Activated T-cell treated with anti-CD3 and anti-CD28 coated beads for 4 hours (primary cell): ENCODE results near the gene AP2A2.
"Not testable (repeated sequence)": the region's sequence is repeated elsewhere in the genome, so short reads cannot be mapped to it uniquely, and the experiment has no call there.

Experiments
- DNase-seq: peaks from one replicate; pipeline ENCODE4 v3.0.0-alpha.2; 2020

Gene AP2A2

DNA sequence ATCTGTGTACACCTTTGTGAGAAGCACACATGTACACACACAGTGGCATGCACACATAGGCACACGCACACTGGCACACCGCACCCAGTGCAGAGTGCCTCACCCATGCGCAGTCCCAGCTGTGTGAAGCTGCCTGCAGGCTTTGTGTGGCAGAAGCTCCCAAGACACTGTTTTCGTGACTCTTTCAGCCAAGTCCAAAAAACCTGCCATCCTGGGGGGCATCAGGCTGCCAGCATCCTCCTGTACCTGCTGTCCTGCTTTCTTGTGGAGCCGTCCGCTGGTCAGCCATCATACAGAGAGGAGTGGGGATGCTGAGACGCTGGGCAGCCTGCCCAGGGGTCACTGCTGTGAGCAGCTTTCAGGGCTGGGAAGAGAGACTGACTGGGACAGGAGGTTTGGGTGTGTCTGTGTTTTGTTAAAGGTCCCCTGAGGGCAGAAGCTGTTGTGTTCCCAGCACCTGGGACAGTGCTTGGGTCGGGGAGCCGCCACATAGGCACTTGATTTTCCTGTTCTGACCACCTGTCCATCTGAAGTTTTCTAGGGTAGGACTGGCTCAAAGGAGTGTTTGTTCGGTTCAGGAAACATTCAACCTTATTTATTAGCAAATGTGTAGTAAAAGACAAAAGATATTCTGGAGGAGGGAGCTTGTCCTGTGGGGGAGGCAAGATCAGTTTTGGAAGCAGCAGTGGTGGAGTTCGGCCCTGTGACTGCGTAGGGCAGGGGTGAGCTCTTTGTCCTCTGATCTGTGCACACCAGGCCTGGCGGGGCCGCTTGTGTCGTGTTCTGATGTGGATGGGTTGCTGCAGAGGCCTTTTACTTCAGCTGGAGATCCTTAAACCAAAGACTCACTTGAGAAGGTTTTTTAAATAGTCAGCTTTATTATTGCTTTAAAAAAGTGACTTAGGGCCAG, 29.7 kb downstream of the AP2A2 start:
- no peak for DNase-seq

DNA sequence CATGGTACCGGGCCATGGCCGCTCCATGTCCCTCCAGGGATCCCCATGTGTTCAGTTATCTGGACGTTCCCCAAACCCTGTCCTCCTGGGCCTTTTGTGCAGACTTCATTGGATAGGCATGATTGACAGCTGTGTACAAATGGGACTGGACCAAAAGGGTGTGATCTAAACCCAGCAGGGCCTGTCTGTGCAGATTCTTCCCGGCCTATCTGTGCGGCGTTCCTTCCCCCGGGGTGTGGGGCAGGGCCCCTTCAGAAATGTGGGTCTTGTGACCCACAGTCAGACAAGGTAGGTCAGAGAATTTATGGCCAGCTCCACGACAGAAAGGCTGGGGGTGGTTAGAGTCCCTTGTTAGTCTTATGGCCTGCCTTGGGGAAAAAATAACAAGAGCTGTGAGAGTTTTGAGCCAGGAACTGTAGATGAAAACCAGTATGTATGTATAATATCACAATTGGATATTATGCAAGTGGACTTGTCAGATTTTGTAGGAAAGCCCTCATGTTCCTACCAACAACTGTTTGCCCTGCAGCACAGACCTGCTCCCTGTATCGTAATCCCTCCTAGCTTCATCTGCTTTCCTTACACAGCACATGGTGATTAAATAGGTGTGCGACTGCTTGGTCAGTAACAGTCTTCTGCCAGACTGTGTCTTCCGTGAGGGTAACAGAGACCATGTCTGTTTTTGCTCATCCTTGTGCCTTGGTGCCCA, 31.7 kb downstream of the AP2A2 start:
- DNase-seq, result no peak

DNA sequence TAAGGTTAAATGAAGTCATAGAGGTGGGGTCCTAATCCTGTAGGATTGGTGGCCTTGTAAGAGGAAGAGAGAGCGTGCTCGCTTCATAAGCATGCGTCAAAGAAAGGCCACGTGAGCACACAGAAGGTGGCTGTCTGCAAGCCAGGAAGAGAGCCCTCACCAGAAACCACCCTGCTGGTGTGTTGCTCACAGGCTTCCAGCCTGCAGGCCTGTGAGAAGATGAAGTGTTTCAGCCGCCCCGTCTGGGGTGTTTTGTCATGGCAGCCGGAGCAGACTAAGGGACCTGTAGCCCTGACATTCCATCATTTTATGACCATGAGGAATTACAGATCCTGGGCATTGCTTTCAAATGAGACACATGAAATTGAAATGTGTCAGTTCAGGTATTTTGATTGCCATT, 32.4 kb downstream of the AP2A2 start:
- DNase-seq, result no peak

- no peak for DNase-seq
These were observed 33.4 kb downstream of the AP2A2 start for GRCh38 chr11:959027-959426.

DNA sequence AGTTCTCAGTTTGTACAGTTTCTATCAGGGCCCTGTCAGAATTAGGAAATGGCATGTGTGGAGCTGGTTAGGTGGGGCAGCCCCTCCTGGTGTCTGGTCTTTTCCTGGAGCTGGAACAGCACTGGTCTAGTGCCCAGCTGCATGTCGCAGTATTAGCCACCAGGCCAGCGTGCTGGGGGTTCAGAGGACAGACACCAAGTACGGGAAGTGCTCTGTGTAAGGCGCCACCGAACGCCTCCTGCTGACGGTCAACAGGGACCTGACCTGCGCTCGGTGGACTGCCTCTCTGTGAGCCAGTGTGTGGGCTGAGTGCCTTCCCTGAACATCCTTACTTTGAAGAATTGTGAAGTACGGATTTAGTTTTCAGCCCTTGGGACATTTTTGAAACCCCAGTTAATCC, 33.9 kb downstream of the AP2A2 start:
- no peak for DNase-seq

- not testable (repeated sequence) for DNase-seq
These were observed 35.7 kb downstream of the AP2A2 start for GRCh38 chr11:961310-961920.

- no peak for DNase-seq
These were observed 36.3 kb downstream of the AP2A2 start for GRCh38 chr11:961921-962320.

DNA sequence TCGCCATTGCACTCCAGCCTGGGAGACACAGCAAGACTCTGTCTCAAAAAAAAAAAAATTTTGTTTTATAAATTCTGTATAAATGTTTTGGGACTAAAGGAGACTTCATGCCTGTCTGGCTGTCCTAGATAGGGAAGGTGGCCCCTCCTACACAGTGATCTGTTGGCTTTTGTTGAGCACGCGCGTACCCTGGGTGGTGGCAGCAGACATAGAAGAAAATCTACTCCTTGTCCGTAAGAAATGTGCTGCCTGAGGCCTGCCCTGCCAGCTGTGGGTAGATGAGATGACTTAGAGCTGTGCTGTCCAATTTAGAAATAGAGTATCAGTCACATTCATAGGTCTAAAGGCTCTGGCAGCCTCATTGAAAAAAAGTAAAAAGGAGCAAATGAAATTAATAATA, 37.0 kb downstream of the AP2A2 start:
- DNase-seq, result no peak

- DNase-seq, result no peak
These were observed 38.2 kb downstream of the AP2A2 start for GRCh38 chr11:963852-964251.

DNA sequence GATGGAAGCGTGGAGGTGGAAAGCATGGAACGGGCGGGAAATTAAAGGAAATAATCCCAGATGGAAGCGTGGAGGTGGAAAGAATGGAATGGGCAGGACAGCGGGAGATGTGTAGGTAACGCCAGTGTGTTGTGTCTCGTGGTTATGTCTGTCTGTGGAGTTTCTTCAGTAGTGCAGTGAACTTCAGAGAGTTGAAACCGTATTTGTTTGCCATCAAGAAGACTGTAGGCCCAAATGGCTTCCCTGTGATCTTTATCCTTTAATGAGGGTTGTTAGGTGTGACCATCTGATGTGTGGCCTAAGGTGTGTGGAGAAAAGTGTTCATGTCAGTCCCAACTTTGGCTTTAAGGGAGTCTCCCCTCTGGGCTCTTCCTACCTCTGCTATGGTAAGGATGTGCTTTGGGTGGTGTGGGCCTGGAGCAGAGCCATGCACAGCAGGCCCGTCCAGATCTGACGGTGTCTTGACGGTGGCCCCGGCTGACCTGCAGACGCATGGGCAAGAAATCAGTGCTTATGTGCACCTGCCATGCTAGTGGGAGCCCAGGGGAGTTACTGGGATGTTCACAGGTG, 39.6 kb downstream of the AP2A2 start:
- DNase-seq, result no peak

GRCh38 chr11:967995-968751, 42.5 kb downstream of the AP2A2 start:
- DNase-seq, result no peak

DNA sequence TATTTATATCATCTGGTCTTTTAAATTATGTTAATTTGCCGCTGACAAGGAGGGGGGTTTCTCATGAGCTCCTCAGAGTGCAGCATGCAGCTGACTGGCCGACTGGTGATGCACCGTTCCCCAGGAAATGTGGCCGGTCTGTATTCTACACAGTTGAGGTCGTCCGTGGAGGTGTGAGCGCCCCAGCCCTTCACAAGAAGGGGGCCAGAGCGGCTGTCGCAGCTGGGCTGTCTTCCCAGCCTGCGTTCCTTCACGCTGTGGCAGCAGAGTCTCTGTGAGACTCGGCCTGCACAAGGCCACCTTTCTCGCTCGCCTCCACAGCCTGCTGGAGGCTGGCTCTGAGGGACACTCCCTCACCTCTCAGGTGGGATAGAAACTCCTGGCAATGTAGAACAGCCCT, 43.2 kb downstream of the AP2A2 start:
- DNase-seq, result no peak

DNA sequence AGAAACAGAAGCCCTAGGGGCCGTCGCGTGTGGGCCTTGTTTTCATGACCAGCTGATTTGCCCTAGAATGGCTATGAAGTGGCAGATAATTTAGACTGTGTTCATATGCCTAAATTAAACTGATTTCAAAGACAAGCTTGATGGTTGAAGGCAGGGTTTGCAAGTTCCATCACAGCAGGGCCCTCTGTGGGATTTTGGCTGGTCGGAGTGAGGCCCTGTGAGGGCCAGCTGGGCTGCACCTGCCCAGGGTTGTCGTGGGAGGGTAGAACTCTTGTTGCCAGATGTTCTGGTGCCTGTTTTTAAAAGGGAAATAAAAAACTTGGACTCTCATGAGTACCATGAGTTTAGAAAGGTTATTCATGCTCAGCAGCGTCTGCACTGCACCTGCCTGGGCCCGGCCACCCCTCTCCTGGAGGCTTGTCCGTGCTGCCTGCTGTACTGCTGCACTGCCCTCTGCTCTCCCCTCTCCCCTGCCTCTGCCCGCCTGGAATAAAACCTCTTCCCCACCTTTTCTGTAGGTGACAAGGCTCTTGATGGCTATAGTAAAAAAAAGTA, 44.1 kb downstream of the AP2A2 start:
- DNase-seq, result no peak

GRCh38 chr11:970319-970871, 44.7 kb downstream of the AP2A2 start:
- DNase-seq, result no peak

DNA sequence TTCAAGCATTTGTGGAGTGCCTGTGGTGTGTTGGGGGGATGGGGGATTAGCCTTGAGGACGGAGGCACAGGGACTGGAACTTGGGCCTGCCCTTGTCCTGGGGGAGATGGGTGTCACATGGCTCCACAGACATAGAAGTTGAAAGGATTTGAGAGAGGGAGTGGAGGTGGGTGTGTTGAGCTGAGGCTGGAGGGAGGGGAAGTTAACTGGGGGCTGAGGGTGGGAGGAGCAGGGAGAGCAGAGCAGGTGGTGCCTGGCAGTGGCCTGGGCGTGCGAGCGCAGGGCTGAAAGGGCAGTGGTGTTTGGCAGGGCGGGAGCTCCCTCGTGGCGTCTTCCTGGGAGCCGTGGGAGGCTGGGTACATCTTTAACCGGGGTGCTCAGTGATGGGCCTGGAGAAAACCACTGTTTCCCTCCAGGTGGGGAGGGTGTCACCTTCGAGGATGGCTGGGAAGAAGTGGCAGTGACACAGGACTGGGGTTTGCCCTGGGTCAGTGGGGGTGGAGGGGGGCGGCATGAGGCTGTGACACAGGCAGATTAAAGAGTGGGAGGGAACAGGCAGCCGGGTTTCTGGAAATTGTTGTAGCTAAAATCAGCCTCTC, 45.5 kb downstream of the AP2A2 start:
- no peak for DNase-seq

- DNase-seq, result no peak
These were observed 46.2 kb downstream of the AP2A2 start for GRCh38 chr11:971731-972365.

DNA sequence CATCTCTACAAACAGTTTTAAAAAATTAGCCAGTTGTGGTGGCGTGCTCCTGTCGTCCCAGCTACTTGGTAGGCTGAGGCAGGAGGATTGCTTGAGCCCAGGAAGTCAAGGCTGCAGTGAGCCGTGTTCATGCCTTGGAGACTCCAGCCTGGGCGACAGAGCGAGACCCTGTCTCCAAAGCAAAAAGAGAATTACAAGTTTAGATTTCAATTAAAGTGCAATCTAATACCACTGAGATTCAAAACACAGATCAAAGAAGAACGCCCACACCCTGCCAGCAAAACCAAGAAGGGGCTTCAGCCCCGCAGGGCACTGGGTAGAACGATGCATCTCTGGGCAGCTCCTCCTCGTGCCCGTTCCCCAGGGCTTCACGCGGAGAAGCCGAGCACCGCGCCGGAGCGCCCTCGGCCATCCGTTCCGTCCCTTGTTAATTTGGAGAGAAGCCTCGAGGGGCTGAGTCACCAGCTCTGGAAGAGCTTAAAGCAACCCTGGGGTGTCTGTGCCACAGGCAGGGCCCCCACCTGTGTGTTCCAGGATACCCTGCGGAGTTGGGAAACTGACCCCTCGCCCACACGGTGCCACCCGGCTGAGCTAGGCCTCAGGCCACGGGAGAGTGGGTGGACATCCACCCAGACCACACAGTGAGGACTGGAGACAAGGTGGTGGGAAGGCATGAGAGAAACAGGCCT, 47.0 kb downstream of the AP2A2 start:
- DNase-seq, result no peak

DNA sequence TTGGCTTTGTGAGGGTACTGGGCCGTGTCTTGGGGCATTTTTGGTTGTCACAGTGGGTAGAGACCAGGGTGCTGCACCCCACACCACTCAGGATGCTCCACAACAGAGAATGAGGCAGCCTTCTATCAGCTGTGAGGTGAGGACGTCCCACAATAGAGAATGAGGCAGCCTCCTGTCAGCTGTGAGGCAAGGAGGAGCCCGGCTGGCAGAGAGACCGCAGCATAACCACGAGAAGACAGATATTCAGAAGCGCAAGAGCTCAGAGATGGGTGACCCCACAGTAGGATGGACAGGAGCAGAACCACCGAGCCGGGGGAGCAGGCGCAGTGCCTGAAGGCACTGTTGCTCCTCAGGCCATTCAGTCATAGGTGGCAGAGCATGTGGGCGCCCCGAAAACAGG, 47.6 kb downstream of the AP2A2 start:
- no peak for DNase-seq

- not testable (repeated sequence) for DNase-seq
These were observed 49.7 kb downstream of the AP2A2 start for GRCh38 chr11:975376-975775.

DNA sequence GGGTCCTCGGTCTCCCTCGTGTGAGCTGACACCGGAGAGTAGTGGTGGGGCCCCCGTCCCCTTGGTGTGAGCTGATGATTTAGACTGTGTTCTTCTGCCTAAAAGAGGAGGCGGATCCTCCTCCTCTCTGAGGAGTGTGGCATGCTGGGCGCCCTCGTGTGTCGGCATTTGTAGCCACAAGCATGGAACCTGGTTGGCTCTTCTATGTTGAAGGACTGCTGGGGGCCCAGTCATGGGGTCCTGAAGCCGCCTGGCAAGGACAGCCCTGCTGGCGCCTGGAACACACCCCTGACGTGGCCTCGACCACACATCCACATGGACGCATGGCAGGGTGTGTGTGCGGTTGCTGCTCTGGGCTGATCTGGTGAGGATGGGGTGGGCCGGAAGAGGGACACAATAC, 50.2 kb downstream of the AP2A2 start:
- DNase-seq, result no peak
